Measurements from ENCODE around the gene C19orf44.

C19orf44 gene

DNA sequence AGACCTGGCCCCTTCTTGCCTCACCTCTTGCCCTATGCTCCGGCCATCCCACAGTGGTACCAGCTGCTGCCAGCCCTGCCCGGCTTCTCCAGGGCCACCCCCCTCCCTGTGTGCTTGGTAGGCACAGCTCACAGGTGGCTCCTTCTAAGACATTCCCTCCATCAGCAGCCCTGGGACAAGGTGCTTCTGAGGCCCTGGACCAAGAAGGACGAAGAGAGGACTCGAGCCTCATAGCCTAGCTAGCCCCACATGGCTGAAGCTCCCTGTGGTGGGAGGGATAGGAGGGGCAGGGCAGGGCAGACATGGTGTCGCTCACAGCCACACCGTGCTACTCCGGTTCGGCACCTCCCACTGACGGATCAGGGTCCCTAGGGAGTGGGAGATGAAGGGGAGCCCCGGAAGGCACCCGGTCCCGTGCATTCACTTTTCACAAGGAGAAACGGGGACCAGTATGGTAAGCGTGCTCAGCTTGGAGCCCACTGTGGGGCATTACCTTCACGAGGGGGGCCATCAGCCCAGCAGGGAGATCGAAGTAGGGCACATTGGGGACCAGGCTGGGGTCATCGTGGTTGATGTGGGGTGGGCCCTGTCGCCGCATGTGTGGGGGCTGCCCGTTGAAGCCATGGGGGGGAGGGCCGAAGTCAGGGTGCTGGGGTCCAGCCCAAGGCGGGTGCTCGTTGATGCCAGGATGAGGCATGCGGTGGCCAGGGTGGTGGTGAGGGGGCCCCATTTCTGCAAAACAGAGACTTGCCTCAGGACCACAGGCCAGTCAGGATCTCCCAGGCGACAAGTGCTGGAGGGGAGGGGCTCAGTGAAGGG is 26.6 kb downstream of the C19orf44 start:
- DNase-seq (ENCODE audit: low spot score) = peak; percentile 17
- TF ChIP-seq, protein P1, sequence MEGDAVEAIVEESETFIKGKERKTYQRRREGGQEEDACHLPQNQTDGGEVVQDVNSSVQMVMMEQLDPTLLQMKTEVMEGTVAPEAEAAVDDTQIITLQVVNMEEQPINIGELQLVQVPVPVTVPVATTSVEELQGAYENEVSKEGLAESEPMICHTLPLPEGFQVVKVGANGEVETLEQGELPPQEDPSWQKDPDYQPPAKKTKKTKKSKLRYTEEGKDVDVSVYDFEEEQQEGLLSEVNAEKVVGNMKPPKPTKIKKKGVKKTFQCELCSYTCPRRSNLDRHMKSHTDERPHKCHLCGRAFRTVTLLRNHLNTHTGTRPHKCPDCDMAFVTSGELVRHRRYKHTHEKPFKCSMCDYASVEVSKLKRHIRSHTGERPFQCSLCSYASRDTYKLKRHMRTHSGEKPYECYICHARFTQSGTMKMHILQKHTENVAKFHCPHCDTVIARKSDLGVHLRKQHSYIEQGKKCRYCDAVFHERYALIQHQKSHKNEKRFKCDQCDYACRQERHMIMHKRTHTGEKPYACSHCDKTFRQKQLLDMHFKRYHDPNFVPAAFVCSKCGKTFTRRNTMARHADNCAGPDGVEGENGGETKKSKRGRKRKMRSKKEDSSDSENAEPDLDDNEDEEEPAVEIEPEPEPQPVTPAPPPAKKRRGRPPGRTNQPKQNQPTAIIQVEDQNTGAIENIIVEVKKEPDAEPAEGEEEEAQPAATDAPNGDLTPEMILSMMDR (IDR thresholded peaks at IDR 0.05; ENCODE audit: extremely low read depth, insufficient read depth, missing control alignments) = no peak
- in situ Hi-C loops (cut with MboI; ENCODE audit: low pct_unique_long_range_greater_than_20kb, low sequenced_read_pairs, unreplicated experiment) = no loop called here

GRCh38 chr19:16524991-16525734 is 29.0 kb downstream of the C19orf44 start:
- in situ Hi-C loops (cut with MboI; ENCODE audit: low pct_unique_long_range_greater_than_20kb, low sequenced_read_pairs, unreplicated experiment) = no loop called here
- TF ChIP-seq, protein P1 (IDR thresholded peaks at IDR 0.05; ENCODE audit: extremely low read depth, insufficient read depth, missing control alignments) = no peak
- DNase-seq (ENCODE audit: low spot score) = peak; percentile 16

- in situ Hi-C loops (cut with MboI; ENCODE audit: low pct_unique_long_range_greater_than_20kb, low sequenced_read_pairs, unreplicated experiment) = no loop called here
- TF ChIP-seq, protein P1 (IDR thresholded peaks at IDR 0.05; ENCODE audit: extremely low read depth, insufficient read depth, missing control alignments) = no peak
- peak; percentile 12 for DNase-seq (ENCODE audit: low spot score)
Measured at GRCh38 chr19:16525751-16526481, 29.7 kb downstream of the C19orf44 start.

DNA sequence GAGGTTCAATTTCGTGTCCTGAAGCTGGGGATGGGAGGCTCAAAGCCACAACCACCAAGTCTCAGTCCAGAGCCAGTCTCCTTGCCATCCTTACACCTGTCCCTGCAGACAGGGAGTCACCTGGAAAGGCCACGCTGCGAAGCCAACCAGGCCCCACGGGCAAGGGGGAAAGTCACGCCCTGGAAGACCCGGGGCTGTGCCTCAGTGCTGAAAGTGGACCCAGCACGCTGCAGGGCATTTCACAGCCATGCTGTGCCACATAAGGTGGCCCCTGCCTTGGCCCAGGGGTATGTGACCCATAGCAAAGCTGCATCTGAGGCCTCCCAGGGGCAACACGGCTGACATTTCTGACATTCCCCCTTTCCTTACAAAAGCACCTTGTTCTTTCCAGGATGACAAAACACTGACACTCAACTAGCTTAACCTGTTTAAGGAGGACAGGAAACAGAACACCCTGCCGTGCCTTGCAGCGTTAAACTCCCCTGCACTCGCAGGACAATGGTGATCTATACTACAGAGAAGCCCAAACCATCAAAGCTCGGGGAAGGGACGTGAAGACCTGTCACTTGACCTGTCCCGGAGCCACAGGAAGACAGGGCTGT is 31.2 kb downstream of the C19orf44 start:
- DNase-seq (ENCODE audit: low spot score) = no peak
- TF ChIP-seq, protein P1 (IDR thresholded peaks at IDR 0.05; ENCODE audit: extremely low read depth, insufficient read depth, missing control alignments) = no peak
- in situ Hi-C loops (cut with MboI; ENCODE audit: low pct_unique_long_range_greater_than_20kb, low sequenced_read_pairs, unreplicated experiment) = no loop called here

GRCh38 chr19:16527971-16528521 is 31.9 kb downstream of the C19orf44 start:
- in situ Hi-C loops (cut with MboI; ENCODE audit: low pct_unique_long_range_greater_than_20kb, low sequenced_read_pairs, unreplicated experiment) = no loop called here
- DNase-seq (ENCODE audit: low spot score) = peak; percentile 61
- TF ChIP-seq, protein P1 (IDR thresholded peaks at IDR 0.05; ENCODE audit: extremely low read depth, insufficient read depth, missing control alignments) = peak; percentile 68

Data from GM13977 (cell line).